Stimulated activated CD4-positive, alpha-beta T cell treated with anti-CD3 and anti-CD28 coated beads, TNF-alpha, amount 100 ng/mL, for 48 hours (primary cell): ENCODE measurements around the gene TMEM176A.
"Not testable (repeated sequence)": the region's sequence is repeated elsewhere in the genome, so short reads cannot be mapped to it uniquely, and the experiment has no call there.

Experiments used
- DNase-seq, 3 donors: peaks; one replicate each; pipeline ENCODE4 v3.0.0-alpha.2; 2020; ENCODE audit warnings: low read depth in 3 of 3

Gene TMEM176A

DNA sequence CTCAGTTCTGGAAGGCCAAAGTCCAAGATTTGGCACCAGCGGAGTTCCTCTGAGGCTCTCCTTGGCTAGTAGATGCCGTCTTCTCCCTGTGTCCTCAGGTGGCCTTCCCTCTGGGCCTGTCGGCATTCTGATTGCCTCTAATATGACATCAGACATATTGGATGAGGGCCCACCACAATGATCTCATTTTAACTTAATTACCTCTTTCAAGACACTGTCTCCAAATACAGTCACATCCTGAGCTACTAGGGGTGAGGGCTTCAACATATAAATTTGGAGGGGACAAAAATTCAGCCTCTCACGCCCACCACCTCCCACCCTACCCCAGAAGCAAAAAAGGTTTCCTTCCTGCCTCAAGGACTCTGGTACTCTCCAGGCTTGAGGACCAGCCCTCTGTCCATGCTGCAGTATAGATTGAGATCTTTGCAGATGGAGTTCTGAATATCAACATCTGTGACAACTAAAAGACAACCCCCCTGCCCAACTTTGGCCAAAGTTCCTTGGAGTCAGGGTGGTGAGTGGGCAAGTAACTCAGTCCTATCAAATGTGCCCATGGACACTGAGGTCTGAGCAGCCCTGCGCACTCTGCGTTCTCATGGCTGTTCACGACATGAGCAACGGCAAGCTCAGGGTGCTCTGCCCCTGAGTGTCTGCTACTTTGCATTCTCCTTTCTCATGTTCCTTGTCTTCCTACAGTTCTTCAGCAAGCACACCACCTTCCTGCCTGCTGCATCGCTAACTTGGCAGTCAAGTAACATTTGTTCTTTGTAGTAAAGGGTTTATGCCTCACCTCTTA, 11.9 kb upstream of the TMEM176A start:
- DNase-seq: no peak

DNA sequence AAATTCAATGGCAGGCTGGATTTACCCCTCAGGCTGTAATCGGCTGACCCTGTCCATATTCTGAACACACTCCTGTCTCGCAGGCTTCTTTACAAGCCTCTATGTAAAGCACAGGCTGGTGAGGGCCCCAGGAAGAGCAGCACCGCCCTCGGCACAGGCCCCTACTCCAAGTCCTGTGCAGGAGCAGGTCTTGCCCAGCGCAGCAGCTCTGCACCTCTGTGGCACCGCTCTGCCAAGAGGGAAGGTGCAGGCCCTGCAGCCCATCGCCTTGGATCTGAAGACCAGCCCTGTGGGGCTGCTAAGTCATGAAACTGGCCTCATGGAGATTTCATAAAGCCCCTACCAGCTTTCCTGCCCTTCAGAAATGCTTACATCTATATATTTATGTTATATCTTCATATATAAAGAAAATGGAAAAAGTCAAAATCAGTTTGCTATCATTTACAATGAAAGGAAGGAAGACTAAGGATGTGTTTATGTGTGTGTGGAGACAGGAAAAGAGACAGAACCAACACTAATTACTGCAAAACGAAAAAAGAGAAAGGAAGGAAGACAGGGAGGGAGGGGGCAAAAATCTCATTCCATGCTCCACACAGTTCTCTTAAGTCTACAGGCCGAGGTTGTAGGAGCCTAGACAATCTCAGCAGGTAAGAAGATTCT, 10.0 kb upstream of the TMEM176A start:
- DNase-seq: no peak

- DNase-seq: no peak
Observed at GRCh38 chr7:150791304-150791703, 9.3 kb upstream of the TMEM176A start.

- no peak for DNase-seq
Observed at GRCh38 chr7:150791746-150792452, 8.7 kb upstream of the TMEM176A start.

DNA sequence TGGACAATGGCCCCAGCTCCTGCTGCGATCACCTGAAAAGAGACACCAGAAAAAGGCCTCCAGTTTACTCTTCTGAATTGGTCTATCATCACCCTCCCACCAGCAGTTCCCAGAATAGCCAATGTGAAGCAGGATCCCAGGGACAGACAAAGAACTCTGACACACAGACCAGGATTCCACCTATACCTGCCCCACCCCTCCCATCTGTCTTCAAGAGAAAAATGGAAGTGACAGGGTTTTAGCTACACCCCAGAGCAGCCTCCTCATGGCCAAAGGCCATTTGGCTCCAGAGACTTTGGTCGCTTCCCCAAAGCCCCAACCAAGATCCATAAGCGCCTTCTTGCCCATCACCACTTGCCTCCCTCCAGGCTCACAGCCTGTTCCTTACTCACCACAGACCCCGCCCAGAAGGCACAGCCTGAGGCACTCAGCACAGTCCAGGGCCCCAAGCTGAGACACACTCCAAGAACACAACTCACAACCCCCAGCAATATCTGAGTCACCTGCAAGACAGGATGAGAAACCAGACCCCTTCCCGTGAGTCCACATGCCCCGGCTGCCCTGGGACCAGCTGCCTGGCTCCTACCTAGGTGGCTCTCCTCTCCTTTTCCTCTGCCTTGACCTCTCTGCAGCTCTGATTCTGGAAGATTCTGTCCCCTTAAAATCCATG, 6.9 kb upstream of the TMEM176A start:
- DNase-seq: no peak

- no peak for DNase-seq
Observed at GRCh38 chr7:150797661-150798060, 2.9 kb upstream of the TMEM176A start.

DNA sequence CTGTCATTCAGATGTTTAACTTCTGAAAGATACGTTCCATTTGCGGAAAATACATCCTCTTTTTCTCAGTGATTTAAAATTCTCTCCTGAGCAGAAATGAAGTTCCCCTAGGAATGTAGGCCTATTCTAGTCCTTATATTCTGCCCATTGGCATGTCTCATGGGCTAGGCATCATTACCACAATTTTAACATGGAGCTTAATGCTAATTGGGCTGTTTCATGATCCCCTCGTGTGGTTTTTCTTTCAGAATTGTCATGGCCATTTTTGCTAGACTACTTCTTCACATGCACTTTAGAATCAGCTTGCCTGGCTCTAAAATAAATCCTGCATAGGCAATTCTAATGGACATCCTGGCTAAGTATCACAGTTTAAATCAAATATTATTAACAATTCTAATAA, 1.4 kb upstream of the TMEM176A start:
- DNase-seq: no peak

GRCh38 chr7:150799741-150800580, 608 bp upstream of the TMEM176A start, which contains the start of gene TMEM176B:
Gene TMEM176B, minus strand, starts transcription at chr7:150800364. Its CDS starts 3,795 bp downstream, at chr7:150796569.
- DNase-seq: no peak

GRCh38 chr7:150801242-150801945, 825 bp downstream of the TMEM176A start:
- DNase-seq: no peak

- DNase-seq: no peak
Observed at GRCh38 chr7:150801946-150802771, 1.6 kb downstream of the TMEM176A start.

DNA sequence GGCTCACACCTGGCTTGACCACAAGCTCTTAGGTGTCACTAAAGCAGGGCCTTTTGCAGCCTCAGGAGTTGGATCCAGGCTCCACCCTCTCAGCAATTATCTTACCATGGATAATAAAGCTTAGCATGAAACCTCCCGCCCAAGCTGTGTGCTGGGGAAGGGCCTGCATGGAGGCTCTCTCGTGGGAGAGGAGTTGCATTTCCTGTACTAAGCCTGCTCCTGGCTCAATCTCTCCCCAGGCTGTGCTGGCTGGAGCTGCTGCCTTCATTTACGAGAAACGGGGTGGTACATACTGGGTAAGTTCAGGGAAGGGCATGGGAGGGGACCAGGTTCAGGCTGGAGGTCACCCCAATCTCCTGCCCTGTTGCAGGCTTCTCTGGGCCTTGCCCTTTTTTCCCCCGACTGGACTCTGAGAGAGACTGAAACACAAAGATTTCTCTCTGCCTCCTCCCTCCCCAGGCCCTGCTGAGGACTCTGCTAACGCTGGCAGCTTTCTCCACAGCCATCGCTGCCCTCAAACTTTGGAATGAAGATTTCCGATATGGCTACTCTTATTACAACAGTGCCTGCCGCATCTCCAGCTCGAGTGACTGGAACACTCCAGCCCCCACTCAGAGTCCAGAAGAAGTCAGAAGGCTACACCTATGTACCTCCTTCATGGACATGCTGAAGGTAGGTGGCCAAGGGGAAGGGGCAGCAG, 2.7 kb downstream of the TMEM176A start:
- DNase-seq: no peak

DNA sequence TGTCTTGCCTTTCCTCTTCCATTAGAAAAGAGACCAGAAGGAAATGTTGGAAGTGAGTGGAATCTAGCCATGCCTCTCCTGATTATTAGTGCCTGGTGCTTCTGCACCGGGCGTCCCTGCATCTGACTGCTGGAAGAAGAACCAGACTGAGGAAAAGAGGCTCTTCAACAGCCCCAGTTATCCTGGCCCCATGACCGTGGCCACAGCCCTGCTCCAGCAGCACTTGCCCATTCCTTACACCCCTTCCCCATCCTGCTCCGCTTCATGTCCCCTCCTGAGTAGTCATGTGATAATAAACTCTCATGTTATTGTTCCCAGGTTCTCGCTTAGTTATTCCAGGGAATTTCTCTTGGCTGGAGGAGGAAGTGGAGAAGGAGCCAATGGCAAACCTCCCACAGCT, 4.2 kb downstream of the TMEM176A start:
- DNase-seq: no peak

- DNase-seq: no peak
Observed at GRCh38 chr7:150805864-150806263, 5.3 kb downstream of the TMEM176A start.

- no peak for DNase-seq
Observed at GRCh38 chr7:150806454-150806853, 5.9 kb downstream of the TMEM176A start.

- DNase-seq: no peak
Observed at GRCh38 chr7:150806863-150807262, 6.3 kb downstream of the TMEM176A start.

DNA sequence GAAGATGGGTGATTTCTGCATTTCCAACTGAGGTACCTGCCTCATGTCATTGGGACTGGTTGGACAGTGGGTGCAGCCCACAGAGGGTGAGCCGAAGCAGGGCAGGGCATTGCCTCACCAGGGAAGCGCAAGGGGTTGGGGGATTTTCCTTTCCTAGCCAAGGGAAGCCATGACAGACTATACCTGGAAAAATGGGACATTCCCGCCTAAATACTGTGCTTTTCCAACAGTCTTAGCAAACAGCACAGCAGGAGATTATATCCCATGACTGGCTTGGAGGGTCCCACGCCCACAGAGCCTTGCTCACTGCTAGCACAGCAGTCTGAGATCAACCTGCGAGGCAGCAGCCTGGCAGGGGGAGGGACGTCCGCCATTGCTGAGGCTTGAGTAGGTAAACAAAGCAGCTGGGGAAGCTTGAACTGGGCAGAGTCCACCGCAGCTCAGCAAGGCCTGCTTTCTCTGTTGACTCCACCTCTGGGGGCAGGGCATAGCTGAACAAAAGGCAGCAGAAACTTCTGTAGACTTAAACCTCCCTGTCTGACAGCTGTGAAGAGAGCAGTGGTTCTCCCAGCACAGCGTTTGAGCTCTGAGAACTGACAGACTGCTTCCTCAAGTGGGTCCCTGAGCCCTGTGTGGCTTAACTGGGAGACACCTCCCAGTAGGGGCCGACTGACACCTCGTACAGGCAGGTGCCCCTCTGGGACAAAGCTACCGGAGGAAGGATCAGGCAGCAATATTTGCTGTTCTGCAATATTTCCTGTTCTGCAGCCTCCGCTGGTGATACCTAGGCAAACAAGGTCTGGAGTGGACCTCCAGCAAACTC, 7.3 kb downstream of the TMEM176A start:
- not testable (repeated sequence) for DNase-seq

DNA sequence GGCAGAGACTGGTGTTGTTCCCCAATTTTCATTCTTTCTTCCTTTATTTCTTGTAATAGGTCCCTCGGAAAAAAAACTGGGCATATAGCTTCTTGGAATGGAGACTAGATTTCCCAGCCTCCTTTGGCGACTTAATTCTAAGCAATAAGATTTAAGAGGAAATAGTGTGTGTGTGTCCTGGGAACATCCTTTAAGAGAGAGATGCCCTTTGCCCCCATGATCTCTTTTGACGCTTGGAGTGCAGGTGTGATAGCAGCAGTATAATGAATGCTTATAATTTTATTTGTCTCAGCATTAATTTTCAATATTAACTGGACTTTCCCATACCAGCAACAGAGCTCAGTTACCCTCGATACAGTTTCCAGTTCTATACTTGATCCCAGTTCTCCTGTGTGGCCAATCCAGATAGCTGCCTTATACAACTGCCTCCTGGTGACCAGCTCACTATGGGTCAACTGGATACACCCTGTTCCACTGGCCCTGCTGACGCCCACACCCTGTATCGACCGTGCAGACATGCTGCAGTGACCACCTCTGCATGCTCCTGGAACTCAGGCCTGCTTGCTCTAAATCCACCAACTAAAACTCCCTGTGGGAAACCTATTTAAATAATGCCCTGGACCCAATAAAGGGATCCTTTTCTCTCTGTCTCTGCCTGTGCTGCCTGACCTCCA, 13.9 kb downstream of the TMEM176A start:
- DNase-seq: no peak

GRCh38 chr7:150818971-150819370, 18.4 kb downstream of the TMEM176A start:
- no peak for DNase-seq
